Mammary epithelial cell (primary cell): ENCODE data around the gene CENPO.

Experiments used
- EZH2 ChIP-seq: IDR thresholded peaks from 2 replicates; pipeline ENCODE4 v1.6.1; 2012; ENCODE audit warnings: low read length, inconsistent platforms, borderline replicate concordance
- TF ChIP-seq, protein P1 (sequence below), 2 donors: IDR thresholded peaks in 1 of 2; conservative IDR thresholded peaks in 1 of 2; 2 replicates each; pipeline ENCODE4 v1.5.1; 2011 to 2012; ENCODE audit warnings: inconsistent platforms in 2 of 2, low read length in 2 of 2, mild to moderate bottlenecking in 2 of 2, control low read depth in 1 of 2, low read depth in 1 of 2; ENCODE audit not compliant: insufficient read depth in 1 of 2; ENCODE audit errors: extremely low read depth in 1 of 2

DNA sequence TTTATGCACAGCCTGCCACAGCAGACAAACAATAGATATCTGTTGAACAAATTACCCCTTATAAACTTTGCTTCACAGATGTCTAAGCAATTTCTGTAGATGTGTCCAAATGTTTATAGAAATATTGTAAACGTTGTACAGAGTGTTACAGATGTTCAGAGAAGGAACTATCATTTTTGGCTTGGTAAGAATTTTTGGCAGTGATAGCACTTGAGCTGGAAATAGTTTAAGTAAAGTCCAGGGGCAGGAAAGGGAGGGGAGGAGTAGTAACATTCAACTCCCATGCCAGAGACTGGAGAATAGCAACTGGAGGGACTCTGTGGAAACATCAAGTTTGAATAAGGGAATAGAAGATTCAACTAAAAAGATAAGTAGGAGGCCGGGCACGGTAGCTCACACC, 4.4 kb upstream of the CENPO start:
- TF ChIP-seq, protein P1, sequence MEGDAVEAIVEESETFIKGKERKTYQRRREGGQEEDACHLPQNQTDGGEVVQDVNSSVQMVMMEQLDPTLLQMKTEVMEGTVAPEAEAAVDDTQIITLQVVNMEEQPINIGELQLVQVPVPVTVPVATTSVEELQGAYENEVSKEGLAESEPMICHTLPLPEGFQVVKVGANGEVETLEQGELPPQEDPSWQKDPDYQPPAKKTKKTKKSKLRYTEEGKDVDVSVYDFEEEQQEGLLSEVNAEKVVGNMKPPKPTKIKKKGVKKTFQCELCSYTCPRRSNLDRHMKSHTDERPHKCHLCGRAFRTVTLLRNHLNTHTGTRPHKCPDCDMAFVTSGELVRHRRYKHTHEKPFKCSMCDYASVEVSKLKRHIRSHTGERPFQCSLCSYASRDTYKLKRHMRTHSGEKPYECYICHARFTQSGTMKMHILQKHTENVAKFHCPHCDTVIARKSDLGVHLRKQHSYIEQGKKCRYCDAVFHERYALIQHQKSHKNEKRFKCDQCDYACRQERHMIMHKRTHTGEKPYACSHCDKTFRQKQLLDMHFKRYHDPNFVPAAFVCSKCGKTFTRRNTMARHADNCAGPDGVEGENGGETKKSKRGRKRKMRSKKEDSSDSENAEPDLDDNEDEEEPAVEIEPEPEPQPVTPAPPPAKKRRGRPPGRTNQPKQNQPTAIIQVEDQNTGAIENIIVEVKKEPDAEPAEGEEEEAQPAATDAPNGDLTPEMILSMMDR (conservative IDR thresholded peaks at IDR 0.05 in 1 of 2, IDR thresholded peaks at IDR 0.05 in 1 of 2; ENCODE audit: extremely low read depth in 1 of 2, insufficient read depth in 1 of 2, low read depth in 1 of 2, low read length in 2 of 2) = no peak
- TF ChIP-seq EZH2 = no peak
